Ishikawa (cell line): ENCODE results near the gene KLRF2.

Experiments used
- EGR1 ChIP-seq: IDR thresholded peaks from 2 replicates; pipeline ENCODE4 v1.6.1; 2012
- EP300 ChIP-seq: IDR thresholded peaks from 2 replicates; pipeline ENCODE4 v1.6.1; 2012; ENCODE audit warnings: borderline replicate concordance
- FOXM1 ChIP-seq: IDR thresholded peaks from 2 replicates; pipeline ENCODE4 v1.6.1; 2012; ENCODE audit warnings: low read depth, borderline replicate concordance
- NFIC ChIP-seq: IDR thresholded peaks from 2 replicates; pipeline ENCODE4 v1.6.1; 2012
- RAD21 ChIP-seq: IDR thresholded peaks from 2 replicates; pipeline ENCODE4 v1.6.1; 2012; ENCODE audit warnings: low read depth
- REST ChIP-seq: IDR thresholded peaks from 2 replicates; pipeline ENCODE4 v1.6.1; 2012; ENCODE audit warnings: low read depth, mild to moderate bottlenecking
- TAF1 ChIP-seq: IDR thresholded peaks from 2 replicates; pipeline ENCODE4 v1.6.1; 2012; ENCODE audit warnings: low read depth, mild to moderate bottlenecking
- TEAD4 ChIP-seq: IDR thresholded peaks from 2 replicates; pipeline ENCODE4 v1.6.1; 2012
- ZBTB7A ChIP-seq: IDR thresholded peaks from 2 replicates; pipeline ENCODE4 v1.6.1; 2012; ENCODE audit warnings: low read depth
- TF ChIP-seq, protein P1 (sequence below): IDR thresholded peaks from 2 replicates; pipeline ENCODE4 v1.6.1; 2012

GRCh38 chr12:9922429-9922828 lies 41.1 kb downstream of the KLRF2 start:
- no peak for TF ChIP-seq EGR1
- no peak for TF ChIP-seq EP300
- no peak for TF ChIP-seq RAD21
- no peak for TF ChIP-seq TAF1
- TF ChIP-seq ZBTB7A = no peak
- no peak for TF ChIP-seq TEAD4
- TF ChIP-seq, protein P1, sequence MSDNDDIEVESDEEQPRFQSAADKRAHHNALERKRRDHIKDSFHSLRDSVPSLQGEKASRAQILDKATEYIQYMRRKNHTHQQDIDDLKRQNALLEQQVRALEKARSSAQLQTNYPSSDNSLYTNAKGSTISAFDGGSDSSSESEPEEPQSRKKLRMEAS = no peak
- no peak for TF ChIP-seq REST
- no peak for TF ChIP-seq NFIC
- TF ChIP-seq FOXM1 = no peak
